ENCODE measurements around the gene PANK2.

DNA sequence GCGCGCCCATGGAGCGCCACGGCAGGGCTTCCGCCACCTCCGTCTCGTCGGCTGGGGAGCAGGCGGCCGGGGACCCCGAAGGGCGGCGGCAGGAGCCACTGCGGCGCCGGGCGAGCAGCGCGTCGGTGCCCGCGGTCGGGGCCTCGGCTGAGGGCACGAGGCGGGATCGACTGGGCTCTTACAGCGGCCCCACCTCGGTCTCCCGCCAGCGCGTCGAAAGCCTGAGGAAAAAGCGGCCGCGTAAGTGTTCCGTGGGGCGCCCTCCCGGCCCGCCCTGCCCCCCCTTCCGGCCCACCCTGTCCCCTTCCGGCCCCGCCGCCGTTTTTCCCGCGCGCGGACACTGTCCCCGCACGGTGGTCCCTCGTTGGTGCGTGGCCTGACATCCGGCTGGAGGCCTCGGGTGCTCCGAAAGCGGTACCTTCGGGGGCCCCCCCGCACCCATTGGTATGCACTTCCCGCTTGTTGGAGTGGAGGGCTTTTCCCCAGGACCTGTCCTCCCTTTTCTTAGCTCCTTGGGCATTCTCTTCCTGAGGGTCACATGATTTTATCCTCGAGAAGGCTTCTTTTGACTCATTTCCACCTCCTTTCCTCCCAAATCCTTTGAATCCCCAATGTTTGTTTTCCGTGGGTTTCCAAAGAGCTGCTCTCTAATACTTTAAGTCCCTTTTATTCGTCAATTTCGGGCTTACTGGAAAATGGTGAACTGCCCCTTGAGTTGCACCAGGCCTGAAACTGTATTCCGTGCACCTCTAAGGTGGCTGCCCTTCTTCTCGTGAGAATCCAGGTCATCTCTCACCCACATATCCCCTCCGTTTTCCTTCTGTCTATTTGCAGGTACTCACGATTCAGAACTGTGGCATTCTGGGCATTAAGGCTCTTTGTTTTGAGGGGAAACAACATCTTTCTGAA, 556 bp downstream of the PANK2 start:
- TF ChIP-seq SMC3 (IDR thresholded peaks at IDR 0.05; ENCODE audit: borderline replicate concordance, low read length) = no peak
- TF ChIP-seq, protein P1, sequence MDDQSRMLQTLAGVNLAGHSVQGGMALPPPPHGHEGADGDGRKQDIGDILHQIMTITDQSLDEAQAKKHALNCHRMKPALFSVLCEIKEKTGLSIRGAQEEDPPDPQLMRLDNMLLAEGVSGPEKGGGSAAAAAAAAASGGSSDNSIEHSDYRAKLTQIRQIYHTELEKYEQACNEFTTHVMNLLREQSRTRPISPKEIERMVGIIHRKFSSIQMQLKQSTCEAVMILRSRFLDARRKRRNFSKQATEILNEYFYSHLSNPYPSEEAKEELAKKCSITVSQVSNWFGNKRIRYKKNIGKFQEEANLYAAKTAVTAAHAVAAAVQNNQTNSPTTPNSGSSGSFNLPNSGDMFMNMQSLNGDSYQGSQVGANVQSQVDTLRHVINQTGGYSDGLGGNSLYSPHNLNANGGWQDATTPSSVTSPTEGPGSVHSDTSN (IDR thresholded peaks at IDR 0.05; ENCODE audit: insufficient replicate concordance, low read depth, low read length) = no peak
- TF ChIP-seq NFIC (IDR thresholded peaks at IDR 0.05; ENCODE audit: low read depth, low read length) = no peak
- TF ChIP-seq, protein P2, sequence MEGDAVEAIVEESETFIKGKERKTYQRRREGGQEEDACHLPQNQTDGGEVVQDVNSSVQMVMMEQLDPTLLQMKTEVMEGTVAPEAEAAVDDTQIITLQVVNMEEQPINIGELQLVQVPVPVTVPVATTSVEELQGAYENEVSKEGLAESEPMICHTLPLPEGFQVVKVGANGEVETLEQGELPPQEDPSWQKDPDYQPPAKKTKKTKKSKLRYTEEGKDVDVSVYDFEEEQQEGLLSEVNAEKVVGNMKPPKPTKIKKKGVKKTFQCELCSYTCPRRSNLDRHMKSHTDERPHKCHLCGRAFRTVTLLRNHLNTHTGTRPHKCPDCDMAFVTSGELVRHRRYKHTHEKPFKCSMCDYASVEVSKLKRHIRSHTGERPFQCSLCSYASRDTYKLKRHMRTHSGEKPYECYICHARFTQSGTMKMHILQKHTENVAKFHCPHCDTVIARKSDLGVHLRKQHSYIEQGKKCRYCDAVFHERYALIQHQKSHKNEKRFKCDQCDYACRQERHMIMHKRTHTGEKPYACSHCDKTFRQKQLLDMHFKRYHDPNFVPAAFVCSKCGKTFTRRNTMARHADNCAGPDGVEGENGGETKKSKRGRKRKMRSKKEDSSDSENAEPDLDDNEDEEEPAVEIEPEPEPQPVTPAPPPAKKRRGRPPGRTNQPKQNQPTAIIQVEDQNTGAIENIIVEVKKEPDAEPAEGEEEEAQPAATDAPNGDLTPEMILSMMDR (IDR thresholded peaks at IDR 0.05 in 2 of 3, conservative IDR thresholded peaks at IDR 0.05 in 1 of 3; ENCODE audit: control insufficient read depth in 2 of 3, extremely low read depth in 1 of 3, insufficient read depth in 1 of 3, low read depth in 3 of 3, low read length in 3 of 3) = no peak
- TF ChIP-seq ZSCAN29 (IDR thresholded peaks at IDR 0.05) = no peak
- no peak for TF ChIP-seq CREB1 (IDR thresholded peaks at IDR 0.05; ENCODE audit: low read depth)
- peak; percentile 36; the same call in 1 of the 2 replicates for TF ChIP-seq MXI1 (IDR thresholded peaks at IDR 0.05; ENCODE audit: low read depth, low read length)
- no peak for TF ChIP-seq DPF2 (IDR thresholded peaks at IDR 0.05)
- TF ChIP-seq, protein P3, sequence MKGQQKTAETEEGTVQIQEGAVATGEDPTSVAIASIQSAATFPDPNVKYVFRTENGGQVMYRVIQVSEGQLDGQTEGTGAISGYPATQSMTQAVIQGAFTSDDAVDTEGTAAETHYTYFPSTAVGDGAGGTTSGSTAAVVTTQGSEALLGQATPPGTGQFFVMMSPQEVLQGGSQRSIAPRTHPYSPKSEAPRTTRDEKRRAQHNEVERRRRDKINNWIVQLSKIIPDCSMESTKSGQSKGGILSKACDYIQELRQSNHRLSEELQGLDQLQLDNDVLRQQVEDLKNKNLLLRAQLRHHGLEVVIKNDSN (IDR thresholded peaks at IDR 0.05; ENCODE audit: borderline replicate concordance, extremely low read length, insufficient read depth, low read depth, low read length) = no peak
- TF ChIP-seq, protein P4, sequence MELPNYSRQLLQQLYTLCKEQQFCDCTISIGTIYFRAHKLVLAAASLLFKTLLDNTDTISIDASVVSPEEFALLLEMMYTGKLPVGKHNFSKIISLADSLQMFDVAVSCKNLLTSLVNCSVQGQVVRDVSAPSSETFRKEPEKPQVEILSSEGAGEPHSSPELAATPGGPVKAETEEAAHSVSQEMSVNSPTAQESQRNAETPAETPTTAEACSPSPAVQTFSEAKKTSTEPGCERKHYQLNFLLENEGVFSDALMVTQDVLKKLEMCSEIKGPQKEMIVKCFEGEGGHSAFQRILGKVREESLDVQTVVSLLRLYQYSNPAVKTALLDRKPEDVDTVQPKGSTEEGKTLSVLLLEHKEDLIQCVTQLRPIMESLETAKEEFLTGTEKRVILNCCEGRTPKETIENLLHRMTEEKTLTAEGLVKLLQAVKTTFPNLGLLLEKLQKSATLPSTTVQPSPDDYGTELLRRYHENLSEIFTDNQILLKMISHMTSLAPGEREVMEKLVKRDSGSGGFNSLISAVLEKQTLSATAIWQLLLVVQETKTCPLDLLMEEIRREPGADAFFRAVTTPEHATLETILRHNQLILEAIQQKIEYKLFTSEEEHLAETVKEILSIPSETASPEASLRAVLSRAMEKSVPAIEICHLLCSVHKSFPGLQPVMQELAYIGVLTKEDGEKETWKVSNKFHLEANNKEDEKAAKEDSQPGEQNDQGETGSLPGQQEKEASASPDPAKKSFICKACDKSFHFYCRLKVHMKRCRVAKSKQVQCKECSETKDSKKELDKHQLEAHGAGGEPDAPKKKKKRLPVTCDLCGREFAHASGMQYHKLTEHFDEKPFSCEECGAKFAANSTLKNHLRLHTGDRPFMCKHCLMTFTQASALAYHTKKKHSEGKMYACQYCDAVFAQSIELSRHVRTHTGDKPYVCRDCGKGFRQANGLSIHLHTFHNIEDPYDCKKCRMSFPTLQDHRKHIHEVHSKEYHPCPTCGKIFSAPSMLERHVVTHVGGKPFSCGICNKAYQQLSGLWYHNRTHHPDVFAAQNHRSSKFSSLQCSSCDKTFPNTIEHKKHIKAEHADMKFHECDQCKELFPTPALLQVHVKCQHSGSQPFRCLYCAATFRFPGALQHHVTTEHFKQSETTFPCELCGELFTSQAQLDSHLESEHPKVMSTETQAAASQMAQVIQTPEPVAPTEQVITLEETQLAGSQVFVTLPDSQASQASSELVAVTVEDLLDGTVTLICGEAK (IDR thresholded peaks at IDR 0.05; ENCODE audit: borderline replicate concordance) = no peak; the same call in 1 of the 2 replicates

Data from GM12878 (cell line).